Measurements from ENCODE around the gene ST14. TPM values are rescaled to one million over a fixed set of nuclear protein-coding genes. Genes with fewer than 3 reads are reported as not detected.
"Not testable (repeated sequence)": the region's sequence is repeated elsewhere in the genome, so short reads cannot be mapped to it uniquely, and the experiment has no call there.

The ST14 gene
- total RNA-seq, 4 donors from 2014 or later = 1.2 to 3.4 (median 2.6) TPM

- DNase-seq (ENCODE audit: extremely low spot score) = no peak
- Histone ChIP-seq H3K27me3 (no peaks in the 10 kb centered on the region), H3K9me3 (no peaks in the 10 kb centered on the region), H3K27ac (replicated peaks in 1 of 4) (no peak overlapping the region), H3K36me3 (no peaks in the 10 kb centered on the region), H3K4me1 (no peaks in the 10 kb centered on the region), H3K4me3 (no peak overlapping the region)
- 79% methylated on average over 12 of the region's 12 CpGs for WGBS
- TF ChIP-seq POLR2AphosphoS5 (IDR thresholded peaks at IDR 0.05) = no peak
- TF ChIP-seq EP300 (IDR thresholded peaks at IDR 0.05) = no peak
- TF ChIP-seq POLR2A (IDR thresholded peaks at IDR 0.05; ENCODE audit: low read depth) = no peak
- TF ChIP-seq CTCF (IDR thresholded peaks at IDR 0.05) = no peak
- intact Hi-C loops (cut with DNase I) = loop anchor here (5.0 kb wide), 1 partner anchor 154 kb away; no protein-coding TSS in a partner anchor
Measured at GRCh38 chr11:130223291-130223971, 63.8 kb downstream of the ST14 start.

GRCh38 chr11:130227373-130227772 is 67.8 kb downstream of the ST14 start:
- intact Hi-C loops (cut with DNase I) = no loop called here
- no peak for TF ChIP-seq EP300 (IDR thresholded peaks at IDR 0.05)
- no peak for TF ChIP-seq POLR2AphosphoS5 (IDR thresholded peaks at IDR 0.05)
- TF ChIP-seq CTCF (IDR thresholded peaks at IDR 0.05) = no peak
- TF ChIP-seq POLR2A (IDR thresholded peaks at IDR 0.05; ENCODE audit: low read depth) = no peak
- Histone ChIP-seq H3K27me3 (no peaks in the 10 kb centered on the region), H3K36me3 (peaks cover 0 to 4% (median 1%) of the 10 kb centered on the region in 4 donors), H3K4me1 (no peaks in the 10 kb centered on the region), H3K27ac (replicated peaks in 1 of 4) (no peak overlapping the region), H3K9me3 (no peaks in the 10 kb centered on the region), H3K4me3 (no peak overlapping the region)
- WGBS = 96% methylated on average over 4 of the region's 4 CpGs
- DNase-seq (ENCODE audit: extremely low spot score) = no peak

GRCh38 chr11:130233486-130233885 is 73.9 kb downstream of the ST14 start:
- H3K4me1 ChIP-seq; H3K4me3 ChIP-seq; H3K27me3 ChIP-seq; H3K27ac ChIP-seq (replicated peaks in 1 of 4); intact Hi-C loops (cut with DNase I); DNase-seq (ENCODE audit: extremely low spot score); H3K9me3 ChIP-seq: not testable (repeated sequence)
- peaks cover 14 to 57% (median 35%) of the 10 kb centered on the region in 4 donors for H3K36me3 ChIP-seq

- H3K9me3 ChIP-seq; intact Hi-C loops (cut with DNase I); H3K4me1 ChIP-seq; DNase-seq (ENCODE audit: extremely low spot score); H3K4me3 ChIP-seq; H3K27me3 ChIP-seq; H3K27ac ChIP-seq (replicated peaks in 1 of 4): not testable (repeated sequence)
- H3K36me3 ChIP-seq = peaks cover 15 to 59% (median 37%) of the 10 kb centered on the region in 4 donors
- 76% methylated on average over 3 of the region's 3 CpGs for WGBS
Measured at GRCh38 chr11:130233888-130234287, 74.3 kb downstream of the ST14 start.

- Histone ChIP-seq H3K36me3 (peaks cover 16 to 62% (median 39%) of the 10 kb centered on the region in 4 donors), H3K9me3 (no peaks in the 10 kb centered on the region), H3K4me3 (no peak overlapping the region), H3K27ac (replicated peaks in 1 of 4) (no peak overlapping the region), H3K27me3 (no peaks in the 10 kb centered on the region), H3K4me1 (no peaks in the 10 kb centered on the region)
- TF ChIP-seq EP300 (IDR thresholded peaks at IDR 0.05) (no peak), POLR2A (IDR thresholded peaks at IDR 0.05; ENCODE audit: low read depth) (no peak), POLR2AphosphoS5 (IDR thresholded peaks at IDR 0.05) (no peak), CTCF (IDR thresholded peaks at IDR 0.05) (no peak)
- intact Hi-C loops (cut with DNase I) = no loop called here
- no peak for DNase-seq (ENCODE audit: extremely low spot score)
Measured at GRCh38 chr11:130234315-130234714, 74.7 kb downstream of the ST14 start.
